Subcutaneous abdominal adipose tissue (tissue), 5 donors: ENCODE data around the gene OSTM1.
"Not testable (repeated sequence)": the region's sequence is repeated elsewhere in the genome, so short reads cannot be mapped to it uniquely, and the experiment has no call there.

Source experiments
- H3K27ac ChIP-seq: one replicate; pipeline ENCODE4 v1.7.0; 2013; ENCODE audit warnings: low read depth, mild to moderate bottlenecking, inconsistent platforms, low read length, moderate library complexity
- H3K27me3 ChIP-seq, 5 donors: one replicate each; pipeline ENCODE4 v1.7.0; 2013; ENCODE audit warnings: low read length in 5 of 5, inconsistent platforms in 1 of 5; ENCODE audit not compliant: control insufficient read depth in 5 of 5, insufficient read depth in 4 of 5
- H3K36me3 ChIP-seq, 5 donors: one replicate each; pipeline ENCODE4 v1.7.0; 2013; ENCODE audit warnings: low read length in 5 of 5; ENCODE audit not compliant: control insufficient read depth in 5 of 5, insufficient read depth in 5 of 5
- H3K4me1 ChIP-seq, 5 donors: one replicate each; pipeline ENCODE4 v1.7.0; 2013; ENCODE audit warnings: low read length in 5 of 5, mild to moderate bottlenecking in 3 of 5, moderate library complexity in 1 of 5; ENCODE audit not compliant: control insufficient read depth in 5 of 5, insufficient read depth in 5 of 5
- H3K4me3 ChIP-seq, 5 donors: one replicate each; pipeline ENCODE4 v1.7.0; 2013; ENCODE audit warnings: low read length in 5 of 5, low read depth in 1 of 5
- H3K9ac ChIP-seq, 5 donors: one replicate each; pipeline ENCODE4 v1.7.0; 2013; ENCODE audit warnings: low read length in 5 of 5, mild to moderate bottlenecking in 4 of 5, moderate library complexity in 3 of 5
- H3K9me3 ChIP-seq, 5 donors: one replicate each; pipeline ENCODE4 v1.7.0; 2013; ENCODE audit warnings: low read length in 5 of 5; ENCODE audit not compliant: control insufficient read depth in 5 of 5
- donor health status: healthy.
- donor health status: healthy.
- donor health status: healthy.
- donor health status: healthy.
- donor health status: healthy.

Gene OSTM1

GRCh38 chr6:108027594-108027993 lies 46.9 kb downstream of the OSTM1 start:
- Histone ChIP-seq H3K9ac (no peak overlapping the region), H3K9me3 (no peaks in the 10 kb centered on the region), H3K27ac (no peak overlapping the region), H3K36me3 (peaks cover 0 to 5% (median 3%) of the 10 kb centered on the region in 5 donors), H3K4me3 (no peak overlapping the region), H3K4me1 (no peaks in the 10 kb centered on the region), H3K27me3 (no peaks in the 10 kb centered on the region)

GRCh38 chr6:108027056-108027455 lies 47.5 kb downstream of the OSTM1 start:
- H3K4me1 ChIP-seq = no peaks in the 10 kb centered on the region
- no peak overlapping the region for H3K4me3 ChIP-seq
- H3K9me3 ChIP-seq = no peaks in the 10 kb centered on the region
- H3K27ac ChIP-seq = no peak overlapping the region
- peaks cover 0 to 3% (median under 1%) of the 10 kb centered on the region in 5 donors for H3K36me3 ChIP-seq
- no peaks in the 10 kb centered on the region for H3K27me3 ChIP-seq
- H3K9ac ChIP-seq = no peak overlapping the region

- no peak overlapping the region for H3K4me3 ChIP-seq
- no peaks in the 10 kb centered on the region for H3K9me3 ChIP-seq
- no peaks in the 10 kb centered on the region for H3K27me3 ChIP-seq
- H3K36me3 ChIP-seq = no peaks in the 10 kb centered on the region
- H3K9ac ChIP-seq = no peak overlapping the region
- H3K27ac ChIP-seq = no peak overlapping the region
- H3K4me1 ChIP-seq = no peaks in the 10 kb centered on the region
Observed at GRCh38 chr6:108024427-108025073, 50.0 kb downstream of the OSTM1 start.

DNA sequence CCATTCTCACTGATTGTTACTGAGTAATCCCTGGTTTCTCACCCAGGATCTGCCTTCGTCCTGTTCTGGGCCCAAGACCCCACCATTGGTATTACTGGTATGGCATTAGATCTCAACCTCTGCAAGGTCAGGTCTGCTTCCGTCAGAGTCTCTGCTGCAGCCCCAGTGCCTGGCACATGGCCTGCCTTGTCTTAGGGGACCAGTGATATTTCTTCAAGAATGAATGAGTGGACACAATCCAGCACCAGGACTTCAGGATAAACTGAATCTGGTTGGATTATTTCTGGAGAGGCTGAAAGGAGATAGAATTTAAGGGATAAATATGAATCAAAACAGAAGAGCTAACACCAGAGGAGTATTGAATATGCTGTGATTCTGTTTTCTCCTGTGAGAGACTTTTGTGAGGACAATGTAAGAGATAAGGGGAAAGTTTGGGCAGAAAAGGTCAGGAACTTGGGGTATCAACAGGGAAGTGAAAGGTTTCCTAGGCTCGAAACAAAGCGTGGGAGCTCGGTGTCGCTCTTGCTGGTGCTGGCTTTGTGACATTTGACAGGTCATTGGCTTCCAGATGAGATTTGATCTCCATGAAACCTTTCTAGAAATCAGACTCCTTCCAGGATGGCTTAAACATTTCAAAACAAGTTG lies 53.9 kb downstream of the OSTM1 start:
- no peak overlapping the region for H3K9ac ChIP-seq
- H3K4me3 ChIP-seq = no peak overlapping the region
- no peaks in the 10 kb centered on the region for H3K27me3 ChIP-seq
- H3K36me3 ChIP-seq = no peaks in the 10 kb centered on the region
- H3K4me1 ChIP-seq = peaks cover 0 to 1% (median 0%) of the 10 kb centered on the region in 5 donors
- no peaks in the 10 kb centered on the region for H3K9me3 ChIP-seq
- H3K27ac ChIP-seq = no peak overlapping the region

- H3K9me3 ChIP-seq, H3K27me3 ChIP-seq, H3K27ac ChIP-seq, H3K4me1 ChIP-seq, H3K36me3 ChIP-seq, H3K9ac ChIP-seq, H3K4me3 ChIP-seq: not testable (repeated sequence)
Observed at GRCh38 chr6:108016283-108016682, 58.3 kb downstream of the OSTM1 start.

GRCh38 chr6:108013787-108014439 lies 60.6 kb downstream of the OSTM1 start:
- Histone ChIP-seq H3K9me3 (peaks cover 0 to 11% (median 9%) of the 10 kb centered on the region in 5 donors), H3K27me3 (no peaks in the 10 kb centered on the region), H3K4me1 (no peaks in the 10 kb centered on the region), H3K36me3 (no peaks in the 10 kb centered on the region), H3K4me3 (no peak overlapping the region), H3K27ac (no peak overlapping the region), H3K9ac (no peak overlapping the region)

DNA sequence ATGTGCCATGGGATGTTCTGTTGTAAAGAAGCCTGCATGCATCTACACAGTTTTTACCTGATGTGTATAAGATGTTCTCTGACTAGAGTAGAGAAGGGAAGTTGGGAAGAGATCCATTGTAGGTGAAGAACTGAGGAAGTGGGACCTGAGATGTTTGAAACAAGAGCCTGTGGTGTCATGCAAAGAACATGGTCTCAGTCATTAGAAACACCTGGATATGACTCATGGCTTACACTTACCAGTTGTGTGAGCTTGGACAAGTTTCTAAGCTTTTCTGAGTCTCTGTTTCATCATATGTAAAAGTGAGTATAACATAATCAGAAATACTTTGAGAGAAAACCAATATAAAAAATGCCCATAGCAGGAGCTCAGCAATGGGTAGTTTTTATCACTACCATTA lies 64.6 kb downstream of the OSTM1 start:
- no peak overlapping the region for H3K27ac ChIP-seq
- H3K36me3 ChIP-seq = no peaks in the 10 kb centered on the region
- no peak overlapping the region for H3K4me3 ChIP-seq
- H3K9ac ChIP-seq = no peak overlapping the region
- H3K27me3 ChIP-seq = no peaks in the 10 kb centered on the region
- peaks cover 0 to 12% (median 9%) of the 10 kb centered on the region in 5 donors for H3K9me3 ChIP-seq
- H3K4me1 ChIP-seq = no peaks in the 10 kb centered on the region

GRCh38 chr6:108009258-108009657 lies 65.3 kb downstream of the OSTM1 start:
- not testable (repeated sequence) for H3K4me1 ChIP-seq, H3K4me3 ChIP-seq

GRCh38 chr6:108008363-108008762 lies 66.2 kb downstream of the OSTM1 start:
- Histone ChIP-seq H3K27ac (no peak overlapping the region), H3K9me3 (peaks cover 0 to 12% (median 9%) of the 10 kb centered on the region in 5 donors), H3K4me1 (no peaks in the 10 kb centered on the region), H3K4me3 (no peak overlapping the region), H3K27me3 (no peaks in the 10 kb centered on the region), H3K9ac (no peak overlapping the region), H3K36me3 (no peaks in the 10 kb centered on the region)

More at GRCh38 chr6:108009258-108009657, 65.3 kb downstream of the OSTM1 start:
- peaks cover 0 to 12% (median 9%) of the 10 kb centered on the region in 5 donors for H3K9me3 ChIP-seq
- H3K9ac ChIP-seq, H3K36me3 ChIP-seq, H3K27me3 ChIP-seq, H3K27ac ChIP-seq: not testable (repeated sequence)

DNA sequence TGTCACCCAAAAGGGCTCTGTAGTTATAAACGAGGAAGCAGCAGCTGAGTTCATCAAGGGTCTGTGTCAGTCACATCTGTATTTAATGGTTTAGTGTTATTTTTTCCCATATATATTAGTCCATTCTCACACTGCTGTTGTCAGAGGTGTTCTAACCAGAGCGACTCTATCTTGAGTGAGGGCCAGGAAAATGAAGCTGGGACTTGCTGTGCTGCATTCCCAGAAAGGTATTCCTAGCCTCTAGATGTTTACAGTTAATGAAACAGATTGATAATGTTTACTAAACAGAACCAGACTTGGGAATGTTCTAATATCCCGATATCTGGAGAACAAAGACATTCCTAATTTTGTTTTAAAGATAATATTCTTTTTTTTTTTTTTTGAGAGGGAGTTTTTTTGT lies 68.6 kb downstream of the OSTM1 start:
- H3K36me3 ChIP-seq = no peaks in the 10 kb centered on the region
- peaks cover 0 to 12% (median 9%) of the 10 kb centered on the region in 5 donors for H3K9me3 ChIP-seq
- H3K4me3 ChIP-seq = no peak overlapping the region
- H3K27ac ChIP-seq = no peak overlapping the region
- H3K9ac ChIP-seq = no peak overlapping the region
- H3K4me1 ChIP-seq = peaks cover 0 to 7% (median 0%) of the 10 kb centered on the region in 5 donors
- H3K27me3 ChIP-seq = no peaks in the 10 kb centered on the region
